ENCODE results near the gene E2F2.
"Not testable (repeated sequence)": the region's sequence is repeated elsewhere in the genome, so short reads cannot be mapped to it uniquely, and the experiment has no call there.

Gene E2F2

DNA sequence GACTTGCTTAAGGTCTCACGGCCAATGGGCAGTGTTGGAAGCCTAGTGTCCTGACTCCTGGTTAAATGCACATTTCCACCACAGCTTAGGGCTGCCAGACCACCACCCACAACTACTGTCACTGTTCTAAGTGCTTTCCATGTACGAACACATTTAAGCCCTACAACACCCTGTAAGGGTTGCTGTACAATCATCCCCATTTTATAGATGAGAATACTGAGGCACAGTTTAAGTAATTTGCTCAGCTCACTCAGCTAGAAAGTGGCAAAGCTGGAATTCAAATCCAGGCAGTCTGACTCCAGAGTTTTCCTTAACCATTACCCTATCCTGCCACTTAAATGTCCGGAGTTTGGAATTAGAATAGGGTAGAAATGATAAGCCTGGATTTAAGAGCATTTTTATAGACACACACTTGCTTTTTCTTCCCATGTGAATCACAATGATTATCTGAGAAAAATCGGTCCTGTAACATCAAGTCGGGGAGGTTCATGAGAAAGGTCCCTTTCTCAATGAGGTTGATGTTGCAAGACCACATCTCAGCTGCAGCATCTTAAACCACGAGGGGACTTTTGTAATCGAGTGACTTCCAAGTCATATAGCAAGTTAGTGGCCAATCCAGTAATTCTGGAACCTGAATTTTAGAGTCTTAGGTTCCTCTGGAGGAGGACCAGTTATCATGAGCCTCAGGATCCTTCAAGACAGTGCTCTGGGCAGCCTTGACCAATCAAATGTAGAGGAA lies 8.6 kb downstream of the E2F2 start:
- no peak for DNase-seq

DNA sequence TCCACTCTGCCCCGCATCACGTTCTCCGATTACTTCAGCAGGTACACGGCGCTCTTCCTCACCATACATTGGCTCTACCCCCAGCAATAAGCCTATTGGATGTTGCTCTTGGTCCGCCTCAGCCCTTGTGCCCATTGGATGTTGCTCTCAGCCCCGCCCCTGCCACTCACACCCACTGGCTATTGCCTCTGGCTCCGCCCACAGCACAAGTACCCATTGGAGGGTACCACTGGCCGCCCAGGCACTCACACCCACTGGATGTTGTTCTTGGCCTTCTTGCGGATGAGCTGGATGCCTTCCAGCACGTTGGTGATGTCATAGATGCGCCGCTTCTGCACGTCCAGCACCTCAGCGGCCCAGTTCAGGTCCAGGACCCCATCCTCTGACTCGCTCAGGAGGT lies 9.4 kb downstream of the E2F2 start:
- DNase-seq, result no peak

DNA sequence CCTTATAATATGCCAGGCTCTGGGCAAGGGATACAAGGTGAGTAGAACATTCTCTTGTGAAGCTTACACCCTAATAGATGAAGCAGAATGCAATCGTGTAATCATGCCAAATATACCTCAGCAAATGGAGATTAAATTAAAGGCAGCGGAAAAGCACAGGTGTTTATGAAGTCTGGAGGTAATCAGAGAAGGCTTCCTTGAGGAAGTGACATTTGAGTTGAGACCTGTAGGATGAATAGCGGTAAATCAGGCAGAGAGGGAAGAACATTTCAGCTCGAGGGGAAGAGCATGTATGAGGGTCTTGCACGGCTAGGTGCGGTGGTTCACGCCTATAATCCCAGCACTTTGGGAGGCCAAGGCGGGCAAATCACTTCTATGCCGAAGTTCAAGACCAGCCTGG lies 13.5 kb downstream of the E2F2 start:
- DNase-seq, result no peak

DNA sequence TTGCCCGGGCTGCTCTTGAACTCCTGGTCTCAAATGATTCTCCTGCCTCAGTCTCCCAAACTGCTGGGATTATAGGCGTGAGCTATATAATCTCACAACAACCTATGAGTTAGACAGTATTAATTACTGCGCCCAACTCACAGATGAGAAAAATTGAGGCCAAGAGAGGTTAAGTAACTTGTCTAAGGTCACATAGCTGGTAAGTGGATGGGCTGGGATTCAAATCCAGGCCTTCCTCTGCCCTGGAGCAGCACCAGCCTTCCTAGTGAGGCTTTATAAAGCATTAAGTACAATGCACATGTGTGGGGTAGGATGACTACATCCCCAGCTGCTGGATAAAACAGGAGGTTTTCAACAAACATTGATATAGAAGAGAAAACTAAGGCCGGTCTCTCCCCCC lies 15.1 kb downstream of the E2F2 start:
- no peak for DNase-seq

DNA sequence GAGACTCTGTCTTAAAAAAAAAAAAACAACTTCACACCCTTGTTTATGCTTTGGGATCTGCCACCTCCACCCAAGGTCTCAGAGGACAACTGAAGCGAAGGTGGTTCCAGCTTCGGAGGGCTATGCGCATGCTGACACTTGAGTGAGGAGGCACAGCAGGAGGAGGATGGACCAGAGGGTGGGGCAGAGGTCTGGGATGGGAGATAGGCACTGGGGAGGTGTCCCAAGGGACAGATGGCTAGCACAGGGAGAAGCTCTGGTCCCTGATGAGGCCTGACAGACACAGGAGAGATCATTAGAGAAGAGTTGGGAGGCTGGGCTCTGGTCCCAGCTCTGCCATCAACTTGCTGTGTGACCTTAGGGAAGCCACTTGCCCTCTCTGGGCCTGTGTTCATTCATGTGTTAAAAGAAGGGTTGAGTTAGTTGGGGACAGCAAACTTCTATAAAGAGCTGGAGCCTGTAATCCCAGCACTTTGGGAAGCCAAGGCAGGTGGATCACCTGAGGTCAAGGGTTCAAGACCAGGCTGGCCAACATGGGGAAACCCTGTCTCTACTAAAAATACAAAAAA lies 16.8 kb downstream of the E2F2 start:
- DNase-seq, result no peak

DNA sequence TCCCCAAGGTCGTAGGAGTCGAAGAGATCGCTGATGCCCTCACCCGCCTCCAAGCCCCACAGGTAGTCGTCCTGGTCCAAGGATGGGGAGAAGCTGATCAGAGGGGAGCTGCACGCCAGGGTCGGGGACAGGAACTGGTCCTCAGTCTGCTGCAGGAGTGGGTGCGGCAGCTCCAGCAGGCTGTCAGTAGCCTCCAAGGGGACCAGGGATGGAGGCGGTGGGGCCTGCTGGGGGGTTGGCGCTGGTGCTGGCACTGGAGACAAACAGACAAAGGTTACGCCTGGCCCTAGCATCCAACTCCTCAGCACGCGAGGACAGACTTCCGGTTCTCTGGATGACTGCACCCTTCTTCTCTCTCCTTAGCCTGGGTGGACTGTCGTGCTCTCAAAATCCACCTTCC lies 21.1 kb downstream of the E2F2 start:
- no peak for DNase-seq

DNA sequence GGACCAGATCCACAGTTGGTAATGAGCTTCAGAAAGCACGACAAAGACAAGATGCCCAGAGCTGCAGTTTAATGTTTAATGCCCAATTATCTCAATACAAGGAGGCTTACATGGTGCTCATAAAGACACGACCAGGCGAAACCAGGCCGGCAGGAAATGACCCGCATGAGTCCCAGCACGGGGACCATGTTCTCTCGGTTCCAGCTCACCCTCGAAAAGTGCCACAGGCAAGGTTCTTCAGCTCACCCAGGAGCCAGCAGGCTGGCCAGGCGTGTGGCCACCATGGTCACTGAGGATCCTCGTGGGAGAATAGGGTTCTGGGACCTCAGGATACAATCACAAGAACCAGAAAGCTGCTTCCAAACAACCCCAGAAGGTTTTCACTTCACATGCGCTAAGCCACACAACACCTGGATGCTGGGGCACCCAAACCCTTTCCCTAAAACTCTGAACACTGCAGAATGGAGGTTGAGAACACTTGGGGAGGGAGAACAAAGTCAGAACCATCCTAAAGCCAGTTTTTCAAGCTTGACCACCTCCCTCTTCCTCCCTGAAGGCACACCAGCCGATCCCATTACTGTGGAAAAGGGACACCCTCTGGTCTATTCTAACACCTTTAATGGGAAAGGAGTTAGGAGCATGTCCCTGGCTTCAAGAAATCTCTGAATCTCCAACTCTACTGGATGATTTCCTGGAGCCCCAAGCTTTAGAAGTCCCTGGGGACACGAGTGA lies 24.5 kb downstream of the E2F2 start:
- DNase-seq, result no peak

DNA sequence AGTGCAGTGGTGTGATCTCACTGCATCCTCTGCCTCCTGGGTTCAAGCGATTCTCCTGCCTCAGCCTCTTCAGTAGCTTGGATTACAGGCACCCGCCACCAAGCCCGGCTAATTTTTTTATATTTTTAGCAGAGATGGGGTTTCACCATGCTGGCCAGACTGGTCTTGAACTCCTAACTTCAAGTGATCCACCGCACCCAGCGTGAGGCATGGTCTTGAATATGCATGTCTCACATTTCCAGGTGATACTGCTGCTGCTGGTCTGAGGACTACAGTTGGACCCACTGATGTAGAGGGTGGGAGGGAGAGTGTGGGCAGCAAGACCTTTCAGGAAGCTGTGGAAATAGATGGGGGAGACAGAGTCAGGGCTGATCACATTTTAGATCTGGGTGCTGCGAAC lies 25.2 kb downstream of the E2F2 start:
- no peak for DNase-seq

DNA sequence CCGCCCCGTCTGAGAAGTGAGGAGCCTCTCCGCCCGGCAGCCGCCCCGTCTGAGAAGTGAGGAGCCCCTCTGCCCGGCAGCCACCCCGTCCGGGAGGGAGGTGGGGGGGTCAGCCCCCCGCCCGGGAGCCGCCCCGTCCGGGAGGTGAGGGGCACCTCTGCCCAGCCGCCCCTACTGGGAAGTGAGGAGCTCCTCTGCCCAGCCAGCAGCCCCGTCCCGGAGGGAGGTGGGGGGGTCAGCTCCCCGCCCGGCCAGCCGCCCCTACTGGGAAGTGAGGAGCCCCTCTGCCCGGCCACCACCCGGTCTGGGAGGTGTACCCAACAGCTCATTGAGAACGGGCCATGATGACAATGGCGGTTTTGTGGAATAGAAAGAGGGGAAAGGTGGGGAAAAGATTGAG lies 26.9 kb downstream of the E2F2 start:
- DNase-seq, result not testable (repeated sequence)

DNA sequence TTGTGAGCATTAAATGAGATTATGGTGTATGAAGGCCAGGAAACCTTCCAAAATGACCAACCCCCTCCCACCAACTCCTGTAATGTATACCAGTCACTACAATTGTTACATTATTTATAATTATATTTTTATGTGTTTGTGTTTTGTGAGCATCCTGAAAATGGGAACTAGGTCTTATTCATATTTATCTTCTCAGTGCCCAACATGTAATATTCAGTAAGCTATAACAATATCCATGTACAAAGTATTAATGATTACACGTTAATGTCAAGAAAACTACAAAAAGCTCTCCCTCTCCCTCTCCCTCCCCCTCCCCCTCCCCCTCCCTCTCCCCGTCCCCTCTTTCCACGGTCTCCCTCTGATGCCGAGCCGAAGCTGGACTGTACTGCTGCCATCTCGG lies 28.1 kb downstream of the E2F2 start:
- no peak for DNase-seq

DNA sequence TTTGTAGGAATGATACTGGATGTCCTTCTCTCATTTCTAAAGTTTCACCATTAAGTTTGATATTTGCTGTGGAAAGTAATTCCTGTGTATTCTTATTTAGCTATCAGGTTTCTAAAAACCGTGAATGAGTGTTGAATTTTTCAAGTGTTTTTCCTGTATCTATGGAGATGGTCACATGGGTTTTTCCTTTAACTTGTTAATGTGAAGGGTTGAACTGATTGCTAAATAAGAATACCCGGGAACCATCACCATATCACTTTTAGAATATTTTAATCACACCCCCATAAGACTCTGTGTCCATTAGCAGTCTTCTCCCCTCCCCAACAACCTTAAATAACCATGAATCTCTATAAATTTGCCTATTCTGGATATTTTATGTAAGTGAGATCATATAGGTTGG lies 30.6 kb downstream of the E2F2 start:
- no peak for DNase-seq

DNA sequence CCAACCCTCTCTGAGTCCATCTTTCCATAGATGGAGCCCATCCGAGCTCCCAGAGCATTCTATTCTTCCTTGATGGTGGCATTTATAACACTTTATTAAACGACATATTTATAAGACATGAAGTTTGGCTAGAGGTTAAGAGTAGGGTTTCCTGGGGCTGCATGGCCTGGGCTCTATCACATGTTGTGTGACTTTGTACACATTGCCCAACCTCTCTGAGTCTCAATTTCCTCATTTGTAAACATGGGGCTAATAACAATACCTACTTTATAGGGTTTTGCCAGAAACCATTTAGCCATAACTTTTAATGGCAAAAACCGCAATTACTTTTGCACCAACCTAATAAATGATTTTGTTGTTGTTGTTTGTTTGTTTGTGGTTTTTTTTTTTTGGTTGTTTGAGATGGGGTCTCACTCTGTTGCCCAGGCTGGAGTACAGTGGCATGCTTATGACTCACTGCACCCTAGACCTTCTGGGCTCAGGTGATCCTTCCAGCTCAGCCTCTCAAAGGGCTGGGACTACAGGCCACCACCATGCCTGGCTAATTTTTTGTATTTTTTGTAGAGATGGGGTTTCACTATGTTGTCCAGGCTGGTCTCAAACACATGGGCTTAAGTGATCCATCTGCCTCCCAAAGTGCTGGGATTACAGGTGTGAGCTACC lies 33.1 kb downstream of the E2F2 start:
- no peak for DNase-seq

DNA sequence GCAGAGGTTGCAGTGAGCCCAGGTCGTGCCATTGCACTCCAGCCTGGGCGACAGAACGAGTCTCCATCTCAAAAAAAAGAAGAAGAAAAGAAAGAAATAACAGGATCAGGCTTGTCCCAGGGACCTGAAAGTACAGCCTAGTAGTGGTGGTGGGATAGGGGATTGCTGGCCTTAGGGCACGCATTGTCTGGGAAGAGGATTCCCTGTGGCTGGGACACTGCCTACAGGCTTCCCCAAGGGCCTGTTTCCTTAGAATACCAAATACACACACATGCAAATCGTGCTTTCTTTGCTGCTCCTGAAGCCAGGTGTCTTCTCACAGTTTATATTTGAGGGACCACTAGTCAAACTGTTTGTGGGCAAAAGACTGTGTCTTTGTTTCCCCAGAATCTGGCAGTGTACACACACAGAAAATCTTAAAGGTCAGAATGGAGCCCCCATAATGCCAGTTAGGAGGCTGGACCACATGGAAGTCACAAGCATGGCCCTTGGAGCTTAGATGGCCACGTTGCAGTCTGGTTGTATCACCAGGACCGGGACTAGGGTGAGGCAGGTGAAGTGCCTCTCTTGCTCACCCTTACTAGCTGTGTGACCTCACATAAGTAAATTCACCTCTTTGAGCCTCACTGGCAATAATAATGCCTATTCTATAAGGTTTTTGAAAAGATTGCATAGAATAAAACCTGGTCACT lies 34.4 kb downstream of the E2F2 start:
- DNase-seq, result no peak

DNA sequence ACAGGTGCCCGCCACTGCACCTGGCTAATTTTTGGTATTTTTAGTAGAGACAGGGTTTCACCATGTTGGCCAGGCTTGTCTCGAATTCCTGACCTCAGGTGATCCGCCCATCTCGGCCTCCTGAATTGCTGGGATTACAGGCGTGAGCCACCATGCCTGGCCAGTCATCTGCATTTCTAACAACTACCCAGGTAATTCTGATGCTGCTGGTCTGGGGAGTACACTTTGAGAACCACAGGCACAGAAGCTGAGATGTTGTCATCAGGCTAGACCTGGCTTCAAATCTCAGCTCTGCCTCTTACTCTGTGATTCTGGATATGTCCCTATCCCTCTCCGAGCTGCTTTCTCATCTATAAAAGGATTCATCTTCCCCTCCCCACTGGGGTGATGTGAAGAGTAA lies 36.2 kb downstream of the E2F2 start:
- DNase-seq, result not testable (repeated sequence)

DNA sequence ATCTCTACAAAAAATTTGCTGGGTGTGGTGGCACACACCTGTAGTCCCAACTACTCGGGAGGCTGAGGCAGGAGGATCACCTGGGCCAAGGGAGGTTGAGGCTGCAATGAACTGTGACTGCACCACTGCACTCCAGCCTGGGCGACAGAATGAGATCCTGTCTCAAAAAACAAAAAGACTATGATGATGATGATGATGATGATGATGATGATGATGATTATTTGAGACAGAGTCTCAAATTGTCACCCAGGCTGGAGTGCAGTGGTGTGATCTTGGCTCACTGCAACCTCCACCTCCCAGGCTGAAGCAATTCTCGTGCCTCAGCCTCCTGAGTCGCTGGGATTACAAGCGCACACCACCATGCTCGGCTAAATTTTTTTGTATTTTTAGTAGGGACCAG lies 38.3 kb downstream of the E2F2 start:
- not testable (repeated sequence) for DNase-seq

DNA sequence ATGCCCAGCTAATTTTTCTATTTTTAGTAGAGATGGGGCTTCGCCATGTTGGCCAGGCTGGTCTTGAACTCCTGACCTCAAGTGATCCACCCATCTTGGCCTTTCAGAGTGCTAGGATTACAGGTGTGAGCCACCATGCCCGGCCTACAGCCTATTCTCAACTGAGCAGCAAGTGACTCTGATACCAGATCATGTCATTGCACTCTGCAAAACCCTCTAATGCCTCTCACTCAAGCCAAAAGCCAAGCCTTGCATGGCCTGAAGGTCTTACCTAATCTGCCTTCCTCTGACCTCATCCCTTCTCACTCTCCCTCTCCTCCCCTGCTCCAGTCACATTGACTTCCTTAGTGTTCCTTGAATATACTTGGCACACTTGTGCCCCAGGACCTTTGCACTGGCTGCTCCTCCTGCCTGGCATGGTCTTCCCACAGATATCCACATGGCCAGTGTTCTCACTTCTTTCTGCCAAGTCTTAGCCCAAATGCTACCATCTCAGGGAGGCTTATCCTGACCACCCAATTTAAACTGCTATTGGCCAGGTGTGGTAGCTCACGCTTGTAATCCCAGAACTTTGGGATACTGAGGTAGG lies 38.8 kb downstream of the E2F2 start:
- DNase-seq, result no peak

DNA sequence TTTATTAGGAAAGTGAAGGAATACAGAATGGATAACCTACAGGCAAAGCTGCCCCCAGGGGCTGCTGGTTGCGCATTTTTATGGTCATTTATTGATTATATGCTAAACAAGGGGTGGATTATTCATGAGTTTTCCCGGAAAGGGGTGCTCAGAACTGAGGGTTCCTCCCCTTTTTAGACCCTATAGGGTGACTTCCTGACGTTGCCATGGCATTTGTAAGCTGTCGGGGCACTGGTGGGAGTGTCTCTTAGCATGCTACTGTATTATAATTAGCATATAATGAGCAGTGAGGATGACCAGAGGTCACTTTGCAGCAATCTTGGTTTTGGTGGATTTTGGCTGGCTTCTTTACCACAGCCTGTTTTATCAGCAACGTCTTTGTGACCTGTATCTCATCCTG lies 41.2 kb downstream of the E2F2 start:
- no peak for DNase-seq

DNA sequence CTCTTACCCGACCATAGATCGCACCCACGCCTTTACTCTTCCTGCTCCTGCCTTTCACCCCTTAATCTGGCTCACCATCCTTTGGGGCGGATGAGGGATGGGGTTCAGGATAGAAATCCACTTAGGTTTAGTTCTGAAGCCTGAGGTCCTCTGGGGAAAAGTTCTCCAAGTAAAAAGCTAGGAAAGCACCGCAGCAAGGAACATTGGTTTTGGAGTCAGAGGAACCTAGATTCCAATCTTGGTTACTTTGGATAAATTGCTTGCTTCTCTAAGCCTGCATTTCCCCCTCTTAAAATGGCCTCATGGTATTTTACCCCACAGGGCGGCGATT lies 46.1 kb downstream of the E2F2 start:
- DNase-seq, result no peak

DNA sequence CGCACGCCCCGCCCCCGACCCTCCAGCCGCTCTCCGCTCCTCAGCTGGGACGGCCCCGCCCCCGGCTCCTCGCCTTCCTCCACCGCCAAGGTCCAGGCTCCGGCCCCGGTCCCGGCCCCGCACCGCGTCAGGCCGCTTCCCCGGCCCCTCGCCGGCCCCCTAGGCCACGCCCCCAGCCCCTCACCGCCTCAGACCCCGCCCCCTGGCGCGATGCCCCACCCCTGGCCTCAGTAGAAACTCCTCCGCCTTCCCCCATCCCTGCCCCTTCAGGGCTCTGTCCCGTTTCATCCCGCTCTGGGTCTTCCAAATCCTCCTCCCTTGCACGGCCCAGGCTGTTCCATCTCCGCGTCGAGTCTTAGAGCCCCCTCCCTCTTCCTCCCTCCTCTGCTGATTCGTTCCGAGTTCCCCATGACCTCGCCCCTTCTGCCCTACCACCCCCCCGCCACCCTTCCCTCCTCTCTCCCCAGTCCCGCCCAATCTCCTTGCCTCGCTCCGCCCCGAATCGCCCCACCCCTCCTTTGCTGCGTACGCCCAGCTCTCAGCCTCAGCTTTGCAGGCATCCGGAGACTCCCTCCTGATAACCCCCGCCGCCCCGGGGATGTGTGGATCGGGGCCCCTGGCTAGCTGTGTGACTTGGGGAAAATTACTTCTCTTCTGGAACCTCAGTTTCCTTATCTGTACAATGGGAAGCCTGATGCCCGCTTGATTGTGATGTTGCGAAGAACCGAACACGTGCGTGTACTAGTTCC lies 46.6 kb downstream of the E2F2 start:
- peak; percentile 90 for DNase-seq

DNA sequence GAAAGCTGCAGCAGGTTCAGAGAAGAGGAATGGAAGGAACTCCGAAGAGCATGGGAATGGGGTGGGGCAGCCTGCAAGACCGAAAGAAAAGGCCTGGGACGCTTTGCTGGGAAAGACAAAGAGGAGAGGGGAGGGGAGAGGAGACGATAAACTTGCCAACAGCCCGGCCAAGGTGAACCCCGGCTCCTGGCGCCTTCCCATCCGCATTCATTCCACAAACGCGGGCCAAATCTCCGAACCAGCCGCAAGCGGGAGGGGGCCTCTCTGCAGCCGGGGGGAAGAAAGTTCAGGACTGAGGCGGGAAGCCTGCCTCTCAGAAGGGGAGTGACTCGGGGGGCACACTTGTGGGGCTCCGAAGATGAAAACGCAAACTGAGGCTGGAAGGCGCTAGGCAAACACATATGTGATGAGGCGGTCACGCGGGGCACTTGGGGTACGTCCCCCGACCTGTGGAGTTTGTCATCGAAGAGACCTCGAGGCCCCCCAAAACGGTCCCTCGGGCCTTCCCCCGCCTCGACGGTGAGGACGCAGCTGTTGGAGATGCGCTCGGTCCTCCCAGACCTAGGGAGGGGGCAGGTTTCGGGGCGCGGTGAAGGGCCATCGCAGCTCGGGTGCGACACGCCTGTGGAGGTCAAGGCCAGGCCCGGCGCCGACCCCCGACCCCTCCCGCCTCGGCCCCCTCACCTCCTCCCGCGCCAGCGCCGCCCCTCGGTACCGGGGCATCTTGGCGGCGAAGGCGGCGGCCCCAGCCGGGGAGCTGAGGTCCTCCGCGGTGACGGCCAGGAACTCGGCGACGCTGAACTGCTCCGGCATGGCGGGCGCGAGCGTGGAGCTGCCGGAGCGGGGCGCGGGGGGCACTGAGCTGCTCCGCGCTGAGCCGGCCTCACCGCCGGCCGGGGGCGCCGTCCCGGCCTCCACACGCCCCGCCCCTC lies 47.4 kb downstream of the E2F2 start, which contains the start of gene ASAP3:
TSS of gene ASAP3 (minus strand) at position 859 of the 932 bp plus-strand sequence. CDS start at position 813, 46 bp downstream.
- DNase-seq, result no peak

DNA sequence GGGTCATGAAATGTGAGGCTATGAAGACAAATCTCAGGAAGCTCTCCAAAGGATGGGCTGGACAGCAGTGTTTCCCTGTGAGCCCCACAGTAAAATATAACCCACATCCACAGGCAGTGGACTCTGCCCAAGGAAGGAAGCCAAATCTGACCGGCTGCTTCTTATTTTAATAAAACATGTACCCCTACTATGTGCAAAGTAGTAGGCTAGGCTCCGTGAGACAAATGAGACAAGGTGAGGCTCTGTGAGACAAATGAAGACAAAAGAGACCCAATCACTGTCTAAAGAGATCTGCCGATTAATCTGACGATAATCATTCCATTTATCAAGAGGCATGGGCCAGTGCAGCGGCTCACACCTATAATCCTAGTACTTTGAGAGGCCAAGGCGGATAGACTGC lies 49.1 kb downstream of the E2F2 start:
- DNase-seq, result no peak
